Right hindlimb (tissue), 1 donor: ENCODE results near the gene C11orf91.
"Not testable (repeated sequence)": the region's sequence is repeated elsewhere in the genome, so short reads cannot be mapped to it uniquely, and the experiment has no call there.

Experiments used
- DNase-seq: peaks from one replicate; pipeline ENCODE4 v3.0.0-alpha.2; 2018

Gene C11orf91

GRCh38 chr11:33668468-33668825 is 32.2 kb downstream of the C11orf91 start:
- no peak for DNase-seq

- DNase-seq: no peak
Measured at GRCh38 chr11:33667819-33668467, 32.7 kb downstream of the C11orf91 start.

GRCh38 chr11:33665350-33666106 is 35.1 kb downstream of the C11orf91 start:
- no peak for DNase-seq

- DNase-seq: no peak
Measured at GRCh38 chr11:33664827-33665226, 35.8 kb downstream of the C11orf91 start.

GRCh38 chr11:33664166-33664565 is 36.5 kb downstream of the C11orf91 start:
- no peak for DNase-seq

GRCh38 chr11:33663121-33663520 is 37.5 kb downstream of the C11orf91 start:
- DNase-seq: no peak

GRCh38 chr11:33661526-33661925 is 39.1 kb downstream of the C11orf91 start:
- DNase-seq: not testable (repeated sequence)

GRCh38 chr11:33660962-33661361 is 39.7 kb downstream of the C11orf91 start:
- DNase-seq: no peak

- no peak for DNase-seq
Measured at GRCh38 chr11:33659370-33660139, 41.1 kb downstream of the C11orf91 start.

- no peak for DNase-seq
Measured at GRCh38 chr11:33658195-33658900, 42.3 kb downstream of the C11orf91 start.

GRCh38 chr11:33657757-33658156 is 42.9 kb downstream of the C11orf91 start:
- DNase-seq: no peak

GRCh38 chr11:33656768-33657167 is 43.9 kb downstream of the C11orf91 start:
- DNase-seq: no peak

- no peak for DNase-seq
Measured at GRCh38 chr11:33655842-33656600, 44.6 kb downstream of the C11orf91 start.

- no peak for DNase-seq
Measured at GRCh38 chr11:33654594-33654993, 46.0 kb downstream of the C11orf91 start.

- DNase-seq: no peak
Measured at GRCh38 chr11:33652930-33653329, 47.7 kb downstream of the C11orf91 start.

- DNase-seq: no peak
Measured at GRCh38 chr11:33652431-33652830, 48.2 kb downstream of the C11orf91 start.

- DNase-seq: peak; percentile 39
Measured at GRCh38 chr11:33651990-33652389, 48.6 kb downstream of the C11orf91 start.

GRCh38 chr11:33651555-33651954 is 49.1 kb downstream of the C11orf91 start:
- DNase-seq: no peak

- no peak for DNase-seq
Measured at GRCh38 chr11:33649944-33650343, 50.7 kb downstream of the C11orf91 start.
